GM12865 (cell line): ENCODE results near the gene TFF1.

Experiments
- DNase-seq: peaks from one replicate; pipeline ENCODE4 v3.0.0; 2010; ENCODE audit warnings: low read depth
- H3K4me3 ChIP-seq: 2 replicates; pipeline ENCODE4 v1.5.1; 2011; ENCODE audit warnings: mild to moderate bottlenecking, low read depth, low read length, control low read depth
- TF ChIP-seq, protein P1 (sequence below): IDR thresholded peaks from 2 replicates; pipeline ENCODE4 v1.5.1; 2011; ENCODE audit warnings: low read length, control low read depth, low read depth, inconsistent platforms; ENCODE audit not compliant: insufficient read depth; ENCODE audit errors: missing control alignments

The TFF1 gene

DNA sequence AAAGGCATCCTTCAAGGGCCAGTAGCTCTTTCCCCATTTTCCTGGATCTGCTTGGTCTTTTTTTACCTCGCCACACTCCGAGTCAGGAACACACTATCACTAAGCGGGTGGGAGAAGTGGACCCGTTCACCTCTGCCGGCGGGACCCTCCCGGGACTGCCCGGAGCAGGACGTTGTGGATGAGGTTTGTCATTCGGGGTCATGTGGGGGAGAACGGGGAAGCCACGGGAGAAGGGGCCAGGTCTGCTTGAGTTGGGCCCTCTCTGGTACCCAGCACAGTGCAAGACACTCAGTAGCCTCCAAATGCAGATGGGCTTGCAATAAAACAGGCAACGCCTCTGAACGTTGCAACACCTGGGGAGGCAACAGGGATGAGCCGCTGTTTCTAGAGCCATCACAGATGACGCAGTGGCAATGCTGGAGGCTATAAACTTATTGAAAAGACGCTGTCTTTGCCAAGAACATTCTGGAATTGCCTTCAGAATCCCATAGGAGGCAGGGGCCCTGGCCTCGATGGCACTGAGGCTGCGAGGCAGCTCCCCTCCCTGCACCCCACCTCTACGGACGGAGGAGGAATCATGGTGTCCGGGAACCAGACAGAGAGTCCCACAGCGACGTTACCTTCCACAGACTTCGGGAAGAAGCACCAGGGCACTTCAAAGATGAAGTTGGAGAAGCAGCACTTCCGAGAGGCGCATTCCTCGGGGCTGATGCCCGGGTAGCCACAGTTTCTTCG is 19.3 kb downstream of the TFF1 start:
- DNase-seq, result no peak
- TF ChIP-seq, protein P1, sequence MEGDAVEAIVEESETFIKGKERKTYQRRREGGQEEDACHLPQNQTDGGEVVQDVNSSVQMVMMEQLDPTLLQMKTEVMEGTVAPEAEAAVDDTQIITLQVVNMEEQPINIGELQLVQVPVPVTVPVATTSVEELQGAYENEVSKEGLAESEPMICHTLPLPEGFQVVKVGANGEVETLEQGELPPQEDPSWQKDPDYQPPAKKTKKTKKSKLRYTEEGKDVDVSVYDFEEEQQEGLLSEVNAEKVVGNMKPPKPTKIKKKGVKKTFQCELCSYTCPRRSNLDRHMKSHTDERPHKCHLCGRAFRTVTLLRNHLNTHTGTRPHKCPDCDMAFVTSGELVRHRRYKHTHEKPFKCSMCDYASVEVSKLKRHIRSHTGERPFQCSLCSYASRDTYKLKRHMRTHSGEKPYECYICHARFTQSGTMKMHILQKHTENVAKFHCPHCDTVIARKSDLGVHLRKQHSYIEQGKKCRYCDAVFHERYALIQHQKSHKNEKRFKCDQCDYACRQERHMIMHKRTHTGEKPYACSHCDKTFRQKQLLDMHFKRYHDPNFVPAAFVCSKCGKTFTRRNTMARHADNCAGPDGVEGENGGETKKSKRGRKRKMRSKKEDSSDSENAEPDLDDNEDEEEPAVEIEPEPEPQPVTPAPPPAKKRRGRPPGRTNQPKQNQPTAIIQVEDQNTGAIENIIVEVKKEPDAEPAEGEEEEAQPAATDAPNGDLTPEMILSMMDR, result no peak
- H3K4me3 ChIP-seq, result no peak overlapping the region

DNA sequence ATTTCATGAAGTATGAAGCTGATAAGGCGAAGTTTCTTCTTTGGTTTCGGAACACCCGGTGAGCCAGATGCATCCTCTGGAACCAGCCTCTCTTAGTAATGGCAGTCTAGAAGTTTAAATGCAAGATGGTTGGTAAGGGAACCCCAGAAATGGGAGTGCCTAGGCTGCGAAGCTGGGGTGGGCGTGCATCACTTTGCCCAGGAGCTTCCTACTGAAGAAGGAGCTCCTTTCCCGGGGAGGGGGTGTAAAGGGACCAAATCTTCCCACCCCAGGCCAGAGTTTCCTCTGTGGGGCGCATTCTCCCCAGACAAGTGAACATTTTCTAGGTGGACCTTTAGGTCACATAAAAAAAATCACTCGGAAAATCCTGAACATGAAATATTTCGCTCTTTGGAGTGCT is 19.9 kb downstream of the TFF1 start:
- H3K4me3 ChIP-seq, result no peak overlapping the region
- no peak for DNase-seq
- TF ChIP-seq, protein P1, result no peak

GRCh38 chr21:42344631-42345030 is 21.7 kb downstream of the TFF1 start:
- TF ChIP-seq, protein P1, result no peak
- H3K4me3 ChIP-seq, result no peak overlapping the region
- no peak for DNase-seq

DNA sequence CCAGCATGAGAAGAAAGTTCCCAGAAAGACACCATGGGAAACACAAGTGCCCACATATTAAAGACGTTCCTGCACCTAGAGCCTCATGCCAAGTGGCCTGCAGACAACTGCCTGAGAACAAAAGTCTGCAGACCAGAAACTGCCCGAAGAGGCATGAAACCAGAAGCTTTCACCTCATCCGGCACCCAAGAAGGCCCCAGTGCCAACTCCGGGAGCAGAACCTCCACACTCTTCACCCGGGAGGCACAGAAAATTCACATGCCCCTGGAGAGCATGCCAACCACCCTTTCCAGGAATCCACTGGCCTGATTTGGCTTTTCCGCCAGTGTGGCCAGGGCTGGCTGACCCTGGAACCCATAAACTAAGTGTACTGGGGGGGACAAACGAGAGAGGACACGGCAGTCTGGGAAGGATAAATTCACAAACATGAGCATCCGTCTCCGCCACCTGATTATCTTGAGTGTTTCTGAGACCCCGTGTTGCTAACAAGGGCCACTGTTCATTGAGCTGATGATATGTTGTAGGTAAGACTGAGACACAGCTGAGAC is 22.3 kb downstream of the TFF1 start:
- no peak for DNase-seq
- TF ChIP-seq, protein P1, result no peak

DNA sequence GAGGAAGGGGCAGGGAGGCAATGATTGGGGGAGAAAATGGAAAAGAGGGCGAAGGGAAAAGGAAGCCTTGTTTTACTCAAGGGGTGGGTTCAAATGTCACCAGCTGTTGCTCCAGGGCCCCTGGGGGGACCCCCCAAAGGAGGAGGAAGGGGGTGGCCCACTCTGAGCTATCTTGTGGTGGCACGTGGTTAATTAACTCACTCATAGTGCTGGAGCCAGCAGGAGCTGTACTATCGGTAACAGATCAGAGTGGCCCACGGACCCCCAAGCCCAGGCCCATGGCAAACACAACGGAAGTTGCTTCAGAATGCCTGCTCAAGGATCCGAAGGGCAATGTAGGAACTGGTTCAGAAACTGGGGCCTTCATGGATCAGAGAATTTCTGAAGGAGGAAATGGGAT is 22.8 kb downstream of the TFF1 start:
- DNase-seq, result no peak
- no peak overlapping the region for H3K4me3 ChIP-seq
- TF ChIP-seq, protein P1, result no peak

More for the DNA sequence above, 22.3 kb downstream of the TFF1 start:
- H3K4me3 ChIP-seq, result no peak overlapping the region

DNA sequence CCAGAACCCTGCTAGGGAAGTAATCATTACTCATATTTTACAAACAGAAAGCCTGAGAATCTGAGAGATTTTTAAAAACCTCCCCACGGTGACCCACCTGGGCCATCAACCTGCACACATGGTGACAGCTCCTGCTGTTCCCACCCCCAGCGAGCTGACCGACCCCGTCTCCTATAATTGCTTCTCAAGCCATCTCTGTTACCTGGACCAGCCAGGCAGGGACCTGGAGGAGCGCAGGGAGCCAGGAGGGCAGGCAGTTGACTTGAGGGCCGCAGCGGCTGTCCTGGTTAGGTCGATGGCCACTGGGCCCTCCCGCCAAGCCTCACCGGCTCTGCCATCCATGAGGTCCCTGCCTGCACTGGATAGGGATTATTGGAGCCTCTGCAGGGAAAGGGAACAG is 23.2 kb downstream of the TFF1 start:
- no peak for DNase-seq
- H3K4me3 ChIP-seq, result no peak overlapping the region
- TF ChIP-seq, protein P1, result no peak
